GM19328 (cell line): ENCODE measurements around the gene TPTE.
"Not testable (repeated sequence)": the region's sequence is repeated elsewhere in the genome, so short reads cannot be mapped to it uniquely, and the experiment has no call there.

Experiments
- ATAC-seq: cut with Tn5 transposase; IDR thresholded peaks from one replicate; pipeline ENCODE4 v1.9.1; 2021; ENCODE audit warnings: mild to moderate bottlenecking, moderate library complexity; ENCODE audit not compliant: unreplicated experiment

Gene TPTE

DNA sequence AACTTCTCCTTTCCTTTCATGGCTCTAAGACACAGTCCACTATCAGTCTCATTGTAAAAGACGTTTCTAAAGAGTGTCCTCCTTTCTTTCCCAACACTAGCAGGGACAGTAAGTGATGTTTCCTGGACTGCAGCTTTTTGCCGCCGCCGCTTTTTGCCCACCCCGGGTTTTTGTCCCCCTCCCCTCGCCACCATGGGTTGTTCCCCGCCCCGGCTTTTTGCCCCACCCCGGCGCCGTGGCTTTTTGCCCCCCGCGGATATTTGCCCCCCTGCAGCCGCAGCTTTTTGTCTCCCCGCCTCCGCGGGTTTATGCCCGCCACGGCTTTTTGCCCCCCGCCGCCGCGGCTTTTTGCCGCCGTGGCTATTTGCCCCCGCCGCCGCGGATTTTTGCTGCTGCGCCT is 95.2 kb downstream of the TPTE start:
- no peak for ATAC-seq

DNA sequence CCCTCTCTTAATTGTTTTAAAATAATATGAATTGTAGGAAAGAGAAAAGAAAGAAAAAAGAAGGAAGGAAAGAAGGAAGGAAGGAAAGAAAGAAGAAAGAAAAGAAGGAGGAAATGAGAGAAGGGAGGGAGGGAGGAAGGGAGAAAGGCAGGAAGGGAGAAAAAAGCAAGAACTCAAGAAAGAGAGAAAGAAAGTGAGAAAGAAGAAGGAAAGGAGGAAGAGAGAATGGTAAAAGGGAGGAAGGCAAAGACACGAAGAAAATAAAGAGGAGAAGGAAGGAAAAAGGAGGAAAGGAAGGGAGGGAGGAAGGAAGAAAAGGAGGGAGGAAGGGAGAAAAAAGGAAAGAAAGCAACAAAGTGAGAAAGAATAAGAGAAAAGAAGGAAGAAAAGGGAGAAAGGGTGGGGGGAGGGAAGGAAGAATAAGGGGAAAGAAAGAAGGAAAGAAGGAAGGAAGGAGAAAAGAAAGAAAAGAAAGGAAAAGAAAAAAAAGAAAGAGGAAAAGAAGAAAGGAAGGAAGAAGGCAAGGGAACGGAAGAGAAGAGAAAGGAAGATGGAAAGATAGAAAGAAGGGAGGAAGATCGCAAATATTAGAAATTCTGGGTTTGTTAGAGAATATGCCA is 95.9 kb downstream of the TPTE start:
- not testable (repeated sequence) for ATAC-seq

DNA sequence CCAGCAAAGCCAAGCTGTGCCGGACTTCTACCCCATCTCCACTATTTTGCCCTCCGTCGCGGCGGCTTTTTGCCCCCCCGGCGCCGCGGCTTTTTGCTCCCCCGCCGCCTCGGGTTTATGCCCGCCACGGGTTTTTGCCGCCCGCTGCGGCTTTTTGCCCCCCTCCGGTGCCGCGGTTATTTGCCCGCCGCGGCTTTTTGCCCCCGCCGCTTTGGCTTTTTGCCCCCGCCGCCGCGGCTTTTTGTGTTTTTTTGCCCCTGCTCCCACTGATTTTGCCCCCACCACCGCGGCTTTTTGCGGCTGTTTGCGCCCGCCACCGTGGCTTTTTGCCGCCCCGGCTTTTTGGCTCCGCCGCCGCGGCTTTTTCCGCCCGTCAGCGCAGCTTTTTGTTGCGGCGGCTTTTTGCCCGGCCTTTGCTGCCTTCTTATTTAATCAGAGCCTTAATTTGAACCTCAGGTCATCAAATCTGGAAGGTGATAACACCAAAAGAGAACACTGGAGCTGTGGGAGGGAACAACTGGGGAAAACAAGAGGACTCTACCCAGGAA is 106.0 kb downstream of the TPTE start:
- ATAC-seq = no peak

DNA sequence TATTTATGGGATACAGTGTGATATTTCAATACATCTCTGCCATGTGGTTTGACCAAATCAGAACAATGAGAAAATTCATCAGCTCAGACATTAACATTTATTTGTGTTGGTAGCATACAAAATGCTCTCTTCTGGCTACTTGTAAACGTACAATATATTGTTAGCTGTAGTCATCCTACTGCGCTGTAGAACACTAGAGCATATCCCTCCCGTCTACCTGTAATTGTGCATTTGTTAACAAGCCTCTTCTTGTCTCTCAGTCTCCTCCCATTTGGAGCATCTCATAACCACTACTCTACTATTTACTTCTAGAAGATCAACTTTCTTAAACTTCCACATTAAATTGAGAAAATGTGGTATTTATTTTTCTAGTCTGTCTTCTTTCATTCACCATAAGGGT is 107.9 kb downstream of the TPTE start:
- not testable (repeated sequence) for ATAC-seq

DNA sequence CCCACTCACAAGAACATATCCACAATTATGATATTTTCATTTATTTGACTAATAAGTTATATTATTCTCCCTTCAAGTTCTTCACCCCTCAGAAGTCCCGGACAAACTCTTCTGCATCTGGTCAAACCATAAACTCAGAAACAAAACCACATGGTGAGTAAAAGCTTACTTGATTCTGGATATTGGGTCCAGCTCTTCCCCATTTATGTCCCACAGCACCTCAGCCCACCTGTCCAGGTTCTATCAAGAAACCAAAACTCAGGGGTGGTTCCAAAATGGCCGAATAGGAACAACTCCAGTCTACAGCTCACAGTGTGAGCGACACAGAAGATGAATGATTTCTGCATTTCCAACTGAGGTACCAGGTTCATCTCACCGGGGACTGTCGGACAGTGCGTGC is 109.4 kb downstream of the TPTE start:
- ATAC-seq = not testable (repeated sequence)

DNA sequence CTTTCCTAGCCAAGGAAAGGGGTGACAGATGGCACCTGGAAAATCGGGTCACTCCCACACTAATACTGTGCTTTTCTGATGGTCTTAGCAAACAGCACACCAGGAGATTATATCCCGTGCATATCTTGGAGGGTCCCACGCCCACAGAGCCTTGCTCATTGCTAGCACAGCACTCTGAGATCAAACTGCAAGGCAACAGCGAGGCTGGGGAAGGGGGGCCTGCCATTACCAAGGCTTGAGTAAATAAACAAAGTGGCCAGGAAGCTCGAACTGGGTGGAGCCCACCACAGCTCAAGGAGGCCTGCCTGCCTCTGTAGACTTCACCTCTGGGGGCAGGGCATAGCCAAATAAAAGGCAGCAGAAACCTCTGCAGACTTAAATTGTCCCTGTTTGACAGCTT is 109.9 kb downstream of the TPTE start:
- ATAC-seq = not testable (repeated sequence)

DNA sequence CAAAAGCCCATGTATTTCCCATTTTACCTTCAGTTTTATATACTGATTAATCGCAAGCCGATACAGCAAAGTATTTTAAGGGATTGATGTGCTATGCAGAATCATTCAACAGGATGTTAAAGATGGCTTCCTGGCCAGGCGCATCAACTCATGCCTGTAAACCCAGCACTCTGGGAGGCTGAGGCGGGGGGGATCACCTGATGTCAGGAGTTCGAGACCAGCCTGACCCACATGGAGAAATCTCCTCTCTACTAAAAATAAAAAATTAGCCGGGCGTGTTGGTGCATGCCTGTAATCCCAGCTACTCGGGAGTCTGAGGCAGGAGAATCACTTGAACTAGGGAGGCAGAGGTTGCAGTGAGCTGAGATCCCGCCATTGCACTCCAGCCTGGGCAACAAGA is 116.8 kb downstream of the TPTE start:
- ATAC-seq = not testable (repeated sequence)

DNA sequence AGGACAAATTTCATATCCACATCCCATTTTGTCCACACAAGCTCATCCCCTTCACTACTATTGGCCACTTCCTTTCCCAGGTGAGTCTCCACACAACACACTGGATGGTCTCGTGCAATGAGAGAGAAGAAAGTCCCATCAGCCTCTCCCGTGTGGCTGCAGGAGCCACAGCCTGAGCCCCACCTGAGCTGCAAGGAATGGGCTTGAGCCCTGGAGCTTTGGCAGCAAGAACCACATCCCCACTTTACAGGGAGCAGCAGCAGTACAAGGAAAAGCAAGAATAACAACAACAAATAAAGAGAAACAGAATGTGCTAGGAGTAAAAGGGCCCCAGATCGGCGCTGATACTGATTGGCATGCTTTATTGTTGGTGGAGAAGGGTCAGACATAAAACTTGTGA is 117.7 kb downstream of the TPTE start:
- ATAC-seq = no peak

DNA sequence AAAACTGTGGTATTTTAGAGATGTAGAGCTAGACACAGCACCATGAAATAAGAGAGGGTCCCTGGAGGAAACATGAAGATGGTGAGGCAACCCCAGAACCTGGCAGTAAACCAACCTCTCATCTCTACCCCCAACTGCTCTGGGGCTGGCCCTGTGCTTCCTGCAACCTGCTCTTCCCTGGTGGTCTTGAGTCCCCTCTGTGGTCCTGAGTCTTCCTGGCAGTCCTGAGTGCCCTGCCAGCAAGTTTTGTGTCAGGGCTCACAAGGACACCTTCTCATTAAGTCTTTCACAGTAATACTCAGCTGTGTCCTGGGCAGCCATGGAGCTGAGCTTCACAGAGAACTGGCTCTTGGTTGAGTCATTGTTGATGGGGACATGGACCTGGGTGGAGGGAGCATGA is 118.4 kb downstream of the TPTE start:
- ATAC-seq = not testable (repeated sequence)

DNA sequence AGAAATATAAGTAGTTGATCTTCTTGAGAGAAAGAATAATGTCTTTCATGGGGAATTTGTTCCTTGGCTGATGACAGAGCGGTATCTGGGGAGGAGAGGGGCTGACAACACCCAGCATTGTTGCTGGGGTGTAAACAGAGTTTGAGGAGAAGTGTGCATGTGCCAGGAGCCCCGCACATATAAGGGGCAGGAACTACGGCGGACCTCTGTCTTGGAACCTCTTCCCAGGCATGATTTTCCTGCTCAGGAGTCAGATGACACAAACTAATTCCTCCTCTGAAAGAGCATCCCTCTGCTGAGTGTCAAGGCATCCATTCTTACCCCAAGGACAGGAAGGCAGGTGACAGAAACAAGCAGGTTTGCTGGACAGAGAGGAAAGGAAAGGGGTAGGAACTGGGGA is 119.1 kb downstream of the TPTE start:
- ATAC-seq = no peak

DNA sequence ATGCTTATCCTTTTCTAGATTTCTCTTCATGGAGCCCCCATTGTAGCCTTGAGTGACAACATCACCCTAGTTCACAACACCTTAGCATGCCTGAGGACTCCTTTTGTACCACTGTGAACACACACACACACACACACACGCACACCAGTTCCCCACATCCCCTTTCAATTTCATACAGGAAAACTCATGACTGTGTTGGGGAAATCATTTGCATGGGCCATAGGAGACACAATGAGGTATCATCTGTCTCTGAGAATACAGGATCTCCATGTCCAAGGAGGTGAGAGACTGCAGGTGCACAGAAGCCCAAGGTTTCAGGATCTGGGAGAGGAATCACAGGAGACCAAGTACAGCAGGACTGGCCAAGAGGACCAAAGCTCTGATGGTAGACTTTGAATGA is 119.7 kb downstream of the TPTE start:
- ATAC-seq = no peak

DNA sequence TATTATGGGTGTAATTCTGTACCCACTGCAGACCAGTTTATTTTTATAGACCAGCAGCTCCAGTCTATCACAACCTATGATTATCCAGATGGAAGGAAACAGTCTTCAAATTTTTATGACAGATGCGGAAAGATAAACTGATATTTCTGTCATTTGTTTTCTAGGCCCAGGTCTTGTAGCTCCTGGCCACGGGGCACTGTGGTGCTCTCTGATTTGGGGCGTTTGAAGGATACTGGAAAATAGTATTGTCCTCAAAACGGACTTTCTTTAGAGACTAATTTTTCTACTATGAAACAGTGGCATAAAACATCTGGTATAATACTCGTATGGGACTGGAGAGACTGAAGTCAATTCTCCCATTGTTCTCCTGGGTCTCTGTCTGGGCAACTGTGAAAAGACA is 124.3 kb downstream of the TPTE start:
- not testable (repeated sequence) for ATAC-seq

DNA sequence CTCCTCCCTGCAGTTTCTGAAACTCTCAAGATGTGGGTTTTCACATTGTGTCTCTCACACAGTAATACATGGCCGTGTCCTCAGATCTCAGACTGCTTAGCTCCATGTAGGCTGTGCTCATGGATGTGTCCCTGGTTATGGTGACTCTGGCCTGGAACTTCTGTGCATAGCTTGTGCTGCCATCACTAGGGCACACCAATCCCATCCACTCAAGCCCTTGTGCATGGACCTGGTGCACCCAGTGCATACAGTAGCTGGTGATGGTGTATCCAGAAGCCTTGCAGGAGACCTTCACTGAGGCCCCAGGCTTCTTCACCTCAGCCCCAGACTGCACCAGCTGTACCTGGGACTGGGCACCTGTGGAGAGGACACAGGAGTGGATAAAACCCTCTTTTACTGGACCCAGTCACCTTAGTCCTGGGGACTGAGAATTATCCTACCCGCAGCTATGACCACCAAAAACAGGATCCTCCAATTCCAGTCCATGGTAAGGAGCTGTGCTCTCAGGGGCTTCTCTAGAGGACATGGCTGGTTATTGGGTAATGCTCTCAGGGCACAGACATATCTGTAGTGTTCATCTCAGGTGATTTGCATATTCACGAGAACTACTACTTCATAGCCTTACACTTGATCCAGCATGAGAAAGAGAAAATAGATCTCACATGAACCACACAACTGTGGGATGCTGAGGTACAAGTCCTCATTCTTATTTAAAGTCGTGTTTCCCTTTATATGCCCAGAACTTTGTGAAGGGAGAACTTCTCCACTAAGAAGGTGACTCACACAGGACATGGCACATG is 128.2 kb downstream of the TPTE start:
- not testable (repeated sequence) for ATAC-seq

DNA sequence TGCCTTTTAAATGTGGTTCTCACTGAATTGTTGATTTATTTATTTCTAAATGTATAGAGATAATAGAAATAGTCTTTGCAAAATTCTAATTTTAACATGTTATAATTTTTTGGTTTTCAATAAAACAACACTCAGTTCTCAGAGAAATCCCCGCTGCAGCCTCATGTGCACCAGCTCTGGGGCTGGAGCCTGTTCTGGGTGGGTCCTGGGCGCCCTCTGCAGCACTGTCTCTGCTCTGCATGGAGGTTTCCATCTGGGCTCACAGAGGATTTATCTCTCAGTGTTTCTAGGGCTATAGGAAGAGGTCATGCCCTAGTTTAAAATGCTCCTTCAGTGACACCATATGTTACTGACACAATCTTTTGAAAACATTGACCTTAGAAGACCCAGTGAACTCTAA is 128.9 kb downstream of the TPTE start:
- not testable (repeated sequence) for ATAC-seq
